GM18907 (cell line): ENCODE results near the gene NFIB.

ENCODE experiments used
- ATAC-seq: cut with Tn5 transposase; IDR thresholded peaks from one replicate; pipeline ENCODE4 v1.9.1; 2021; ENCODE audit warnings: mild to moderate bottlenecking, moderate library complexity; ENCODE audit not compliant: unreplicated experiment

Gene NFIB

GRCh38 chr9:14159440-14160216 lies 154.3 kb downstream of the NFIB start:
- ATAC-seq, result no peak

GRCh38 chr9:14158916-14159315 lies 155.0 kb downstream of the NFIB start:
- ATAC-seq, result no peak

DNA sequence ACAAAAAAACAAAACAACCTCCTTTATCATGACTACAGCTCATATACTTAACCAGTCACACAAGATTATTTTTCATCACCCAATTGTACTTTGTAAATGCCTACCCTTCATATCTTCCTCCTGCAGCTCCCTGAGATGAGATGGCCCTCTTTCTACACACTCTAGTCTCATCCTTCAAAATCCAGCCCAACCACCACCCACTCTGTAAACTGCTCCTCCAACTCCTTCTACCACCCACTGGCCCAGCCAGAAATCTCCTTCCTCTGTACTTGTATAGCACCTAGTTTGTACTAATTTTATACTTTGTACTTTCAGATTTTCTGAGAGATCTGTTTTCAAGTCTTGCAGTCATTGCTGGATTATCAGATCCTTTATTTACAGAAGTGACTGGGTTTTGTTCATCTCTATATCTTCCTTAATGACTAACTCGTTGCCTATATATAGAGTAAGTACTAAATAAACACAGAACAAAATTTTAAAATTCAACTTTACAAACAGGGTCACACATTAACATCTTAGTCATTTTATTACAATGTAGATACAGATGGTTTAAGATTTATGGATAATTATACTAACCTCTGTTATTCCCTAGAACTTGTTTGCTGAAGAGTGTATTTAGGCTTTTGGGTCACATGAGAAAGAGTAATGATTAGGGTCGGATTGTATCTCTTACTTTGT lies 155.7 kb downstream of the NFIB start:
- no peak for ATAC-seq

GRCh38 chr9:14157191-14157590 lies 156.8 kb downstream of the NFIB start:
- no peak for ATAC-seq

GRCh38 chr9:14156046-14156445 lies 157.9 kb downstream of the NFIB start:
- ATAC-seq, result peak; percentile 98

DNA sequence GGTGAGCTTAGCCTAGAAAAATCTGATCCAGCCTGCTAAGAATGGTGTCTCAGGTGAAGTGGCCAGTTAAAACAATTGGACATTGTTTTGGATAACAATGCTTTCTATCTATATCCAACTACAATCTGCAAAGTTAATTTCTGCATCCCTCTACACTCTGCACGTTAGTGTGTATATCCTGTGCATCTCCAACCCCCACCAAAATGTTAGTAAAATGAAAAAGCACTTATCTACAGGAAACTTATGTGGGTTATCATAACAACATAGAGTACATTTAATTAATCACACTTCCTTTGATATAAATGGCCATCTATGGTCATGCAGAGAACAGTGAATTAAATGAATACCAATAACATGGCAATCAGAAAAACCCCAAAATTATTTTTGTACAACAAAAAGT lies 158.7 kb downstream of the NFIB start:
- no peak for ATAC-seq

DNA sequence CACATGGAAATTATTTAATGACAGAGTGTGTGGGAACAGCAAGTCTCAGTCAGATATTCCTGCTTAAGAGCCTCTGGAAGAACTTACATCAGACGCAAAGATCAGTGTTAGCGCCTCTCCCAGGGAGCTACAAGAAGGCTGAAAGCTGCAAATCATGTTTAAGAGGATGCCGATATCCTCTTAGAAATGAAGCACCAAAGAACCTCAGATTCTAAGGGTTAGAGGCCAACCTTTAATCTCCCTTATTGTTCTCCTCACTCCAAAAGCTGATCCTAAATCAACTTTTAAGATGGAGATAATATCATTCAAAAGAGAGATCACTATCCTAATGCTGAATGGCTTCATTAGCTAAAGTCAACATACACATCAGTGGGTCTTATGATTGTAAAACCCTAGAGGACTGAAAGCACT lies 160.6 kb downstream of the NFIB start:
- no peak for ATAC-seq

GRCh38 chr9:14151451-14151850 lies 162.5 kb downstream of the NFIB start:
- no peak for ATAC-seq

DNA sequence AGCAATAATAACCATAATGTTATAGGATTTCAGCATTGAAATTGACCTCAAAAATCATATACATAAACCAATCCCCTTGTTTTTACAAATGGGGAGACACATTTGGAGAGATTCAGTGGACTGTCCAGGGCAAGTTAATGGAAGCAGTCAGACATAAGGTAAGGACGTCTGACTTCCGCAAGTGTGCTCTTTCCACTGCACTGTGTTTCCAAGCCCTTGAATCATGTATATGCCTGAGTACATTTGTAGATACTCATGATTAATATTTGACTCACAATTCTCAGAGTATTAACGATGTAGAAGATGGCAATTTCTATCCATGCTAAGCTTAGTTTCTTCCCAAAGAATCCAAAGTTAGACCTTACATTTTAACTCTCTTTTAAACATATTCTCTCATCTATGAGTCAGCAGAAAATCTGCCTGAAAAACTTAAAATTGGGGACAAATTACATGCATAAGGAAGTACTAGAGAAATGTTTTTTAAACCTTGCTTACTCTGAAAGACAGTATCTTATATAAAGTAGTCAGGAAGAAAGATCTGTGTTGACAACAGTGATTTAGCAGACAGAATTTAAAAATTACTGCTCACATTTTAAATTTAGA lies 165.3 kb downstream of the NFIB start:
- ATAC-seq, result no peak

DNA sequence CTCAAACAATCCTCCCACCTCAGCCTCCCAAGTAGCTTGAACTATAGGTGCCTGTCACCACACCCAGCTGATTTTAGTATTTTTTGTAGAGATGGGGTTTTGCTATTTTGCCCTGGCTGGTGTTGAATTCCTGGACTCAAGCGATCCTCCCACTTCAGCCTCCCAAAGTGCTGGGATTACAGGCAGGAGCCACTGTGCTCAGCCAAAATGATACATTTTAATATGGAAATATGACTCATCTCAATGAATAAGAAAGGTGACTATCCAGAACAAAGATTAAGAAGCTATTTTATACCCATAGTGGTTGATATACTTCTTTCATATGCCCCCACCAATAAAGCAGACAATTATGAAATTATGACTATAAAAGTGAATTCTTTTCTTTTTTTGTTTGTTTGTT lies 166.2 kb downstream of the NFIB start:
- ATAC-seq, result no peak

DNA sequence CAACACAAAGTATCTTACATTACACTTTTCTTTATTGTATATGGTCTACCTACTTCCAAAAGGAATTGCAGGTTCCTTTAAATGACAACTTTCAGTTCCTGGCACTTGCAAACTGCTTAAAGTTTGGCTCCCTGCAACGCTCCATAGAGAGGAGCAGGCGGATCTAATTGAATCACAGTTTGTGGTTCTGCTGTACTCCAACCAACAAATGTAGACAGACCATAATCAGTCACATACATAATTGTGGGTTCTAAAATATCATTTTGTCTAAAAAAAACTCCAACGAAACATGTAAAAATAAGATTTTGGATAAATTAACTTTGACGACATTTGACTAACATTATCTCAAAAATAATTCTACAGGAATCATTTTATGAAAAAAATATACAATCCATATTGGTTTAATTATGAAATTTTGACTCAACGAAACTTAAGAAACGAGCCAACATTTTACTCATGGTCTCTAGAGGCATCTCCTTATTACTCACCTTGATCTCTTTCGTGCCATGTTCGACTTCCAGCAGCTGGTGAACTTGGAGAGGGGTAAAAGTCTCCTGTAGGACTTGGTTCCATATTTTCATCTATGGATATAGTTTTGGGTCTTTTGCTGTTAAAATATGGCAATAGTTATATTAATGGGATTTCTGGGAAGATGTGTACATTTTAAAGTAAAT lies 167.6 kb downstream of the NFIB start:
- ATAC-seq, result no peak

- no peak for ATAC-seq
Measured at GRCh38 chr9:14144215-14144614, 169.7 kb downstream of the NFIB start.

DNA sequence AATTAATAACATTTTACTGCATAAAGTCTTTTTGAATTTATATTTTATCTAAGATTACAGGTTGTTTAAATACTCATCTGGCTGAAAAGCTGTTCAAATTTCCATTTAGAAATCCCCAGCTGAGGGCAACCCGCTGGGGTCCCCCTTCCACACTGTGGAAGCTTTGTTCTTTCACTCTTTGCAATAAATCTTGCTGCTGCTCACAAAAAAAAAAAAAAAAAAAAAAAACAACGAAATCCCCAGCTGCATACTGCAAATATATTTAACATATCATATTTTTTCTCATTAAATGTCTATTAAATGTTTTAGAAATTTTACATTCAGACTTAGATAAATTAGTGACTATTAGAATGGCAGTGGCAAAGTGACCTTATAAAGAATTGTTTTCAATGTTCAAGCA lies 172.2 kb downstream of the NFIB start:
- ATAC-seq, result no peak

- no peak for ATAC-seq
Measured at GRCh38 chr9:14140096-14140697, 173.7 kb downstream of the NFIB start.

DNA sequence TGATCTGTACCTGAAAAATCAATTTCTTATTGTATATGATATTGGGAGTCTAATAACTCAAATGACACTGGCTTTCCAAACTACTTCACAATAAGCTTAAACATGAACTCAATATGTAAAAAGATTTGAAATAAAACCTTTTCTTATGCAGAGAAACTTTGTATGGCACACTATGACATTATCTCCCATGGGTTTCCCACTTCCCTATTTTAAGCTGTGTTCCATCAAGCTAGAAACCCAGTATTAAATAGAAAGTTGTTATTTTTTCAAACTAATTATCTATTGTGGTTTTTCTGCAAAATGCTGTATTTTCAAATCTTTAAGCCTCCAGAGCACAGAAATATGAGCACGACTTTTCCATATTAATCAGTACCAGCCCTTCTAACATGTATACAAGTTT lies 174.7 kb downstream of the NFIB start:
- no peak for ATAC-seq

DNA sequence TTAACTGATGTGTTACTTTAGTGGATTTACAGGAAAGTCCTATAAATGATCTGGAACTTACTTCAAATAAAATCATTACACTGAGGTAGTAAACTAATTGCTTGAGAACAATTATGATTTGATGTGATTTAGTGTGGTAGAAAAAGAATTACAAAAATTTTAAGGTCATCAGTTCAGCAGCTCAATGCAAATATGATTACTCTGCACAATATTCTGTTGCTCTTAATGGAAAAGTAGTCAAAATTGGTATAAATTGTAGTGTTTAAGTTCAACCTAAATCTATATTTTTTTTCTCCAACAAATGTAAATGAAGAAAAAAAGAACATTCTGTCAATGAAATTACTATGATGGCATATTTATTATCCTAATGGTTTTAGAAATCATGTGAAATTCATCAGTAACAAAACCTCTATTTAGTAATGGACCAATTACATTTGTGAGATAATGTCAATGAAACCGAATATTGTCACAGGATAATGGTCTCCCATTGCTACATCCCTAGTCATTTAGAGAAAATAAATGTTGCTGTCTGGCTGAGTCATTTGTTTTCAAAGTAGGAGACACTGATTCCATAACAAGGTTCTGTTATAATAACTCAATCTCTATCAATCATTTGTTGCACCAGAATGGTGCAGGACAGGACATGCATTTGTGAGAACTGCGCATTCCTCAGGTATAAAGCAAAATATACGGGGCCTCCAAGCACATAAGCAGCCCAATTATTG lies 177.1 kb downstream of the NFIB start:
- ATAC-seq, result no peak

DNA sequence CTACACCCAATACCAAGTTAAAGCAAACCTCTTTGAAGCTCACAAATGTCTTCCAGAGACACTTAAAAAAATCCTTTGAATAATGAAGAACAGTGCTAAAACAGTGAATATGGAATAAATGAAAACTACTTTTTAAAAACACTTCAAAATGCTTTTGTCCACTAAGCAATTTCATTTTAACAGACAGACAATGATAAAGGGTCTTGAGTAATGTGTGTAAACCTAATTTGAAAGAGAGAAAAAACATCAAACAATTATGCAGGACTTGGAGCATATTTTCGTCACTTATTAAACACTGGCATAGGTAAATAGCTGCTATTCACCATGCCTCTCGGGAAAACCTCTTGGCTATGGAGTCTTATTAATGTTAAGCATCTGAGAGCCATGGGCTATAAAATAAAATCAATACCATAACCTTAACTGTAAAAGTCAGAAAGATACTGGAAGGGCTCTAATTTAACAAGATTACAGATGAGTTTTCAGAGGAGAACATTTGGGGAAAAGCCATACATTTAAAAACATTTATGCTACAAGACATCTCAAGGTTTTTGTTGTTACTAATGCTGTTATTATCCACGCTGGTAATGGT lies 177.8 kb downstream of the NFIB start:
- ATAC-seq, result no peak

DNA sequence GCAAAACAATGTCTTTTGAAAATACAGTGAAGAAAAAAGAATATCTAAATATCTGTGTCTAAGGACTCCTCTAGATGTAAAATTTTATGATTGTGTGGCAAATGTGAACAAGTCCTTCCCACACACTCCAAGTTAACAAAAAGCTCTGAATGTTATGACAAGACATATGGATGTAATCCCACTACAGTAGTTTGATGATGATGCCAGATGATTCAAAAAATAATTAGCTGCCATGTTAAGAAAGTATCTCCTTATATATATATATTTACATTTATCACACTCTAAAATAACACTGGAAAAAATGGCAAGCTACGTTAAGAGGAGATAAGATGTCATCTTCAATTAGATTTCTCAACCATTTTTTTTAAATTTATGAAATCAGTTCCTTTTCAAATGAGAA lies 178.5 kb downstream of the NFIB start:
- no peak for ATAC-seq

DNA sequence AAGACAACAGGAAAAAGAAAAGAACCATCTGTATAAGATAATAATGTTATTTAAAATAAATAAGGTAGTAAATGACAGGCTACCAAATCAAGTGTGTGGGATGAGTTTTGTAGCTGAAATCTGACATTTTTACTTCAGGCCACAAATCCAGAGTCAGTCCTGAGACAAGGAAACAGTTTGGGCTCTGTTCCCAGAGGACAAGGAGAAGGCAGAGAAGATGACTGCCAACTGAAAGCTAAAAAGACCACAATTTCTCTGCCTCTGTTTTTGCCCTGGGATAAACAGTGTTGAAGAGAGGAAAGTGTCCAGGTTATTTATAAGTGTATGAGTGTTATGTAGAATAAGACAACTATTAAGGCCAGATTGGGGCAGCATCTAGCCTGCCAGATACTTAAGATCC lies 180.5 kb downstream of the NFIB start:
- no peak for ATAC-seq

DNA sequence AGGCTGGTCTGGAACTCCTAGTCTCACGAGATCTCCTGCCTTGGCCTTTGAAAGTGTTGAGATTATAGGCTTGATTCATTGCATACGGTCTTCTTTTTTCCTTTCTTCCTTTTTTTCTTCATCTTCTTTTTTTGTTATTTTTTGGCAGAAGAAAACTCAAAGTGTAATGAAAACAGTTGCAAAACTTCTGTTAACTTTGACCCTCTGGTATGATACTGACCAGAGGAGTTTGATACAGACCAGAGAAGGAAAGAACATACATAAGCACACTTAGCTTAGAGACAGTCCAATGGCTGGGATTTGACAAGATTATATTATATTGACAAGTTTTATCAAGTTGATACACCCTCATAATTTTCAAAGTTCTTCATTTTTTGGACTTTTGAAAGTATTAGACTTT lies 181.2 kb downstream of the NFIB start:
- ATAC-seq, result no peak
